HepG2 (cell line): Measurements from ENCODE around the gene SLC9A8. TPM values are rescaled to one million over a fixed set of nuclear protein-coding genes. Genes with fewer than 3 reads are reported as not detected.
A peak's percentile ranks its signal among the peaks of the same experiment; 100 is the strongest.

Experiments
- ARID4A ChIP-seq: sonication (generic); formaldehyde crosslinking; IDR thresholded peaks from 2 replicates; pipeline ENCODE4 v1.5.0; 2020; ENCODE audit warnings: mild to moderate bottlenecking, missing genetic modification reagents, borderline replicate concordance
- ATF3 ChIP-seq: sonication (generic); formaldehyde crosslinking; IDR thresholded peaks from 2 replicates; pipeline ENCODE4 v1.4.0; 2020; ENCODE audit warnings: missing genetic modification reagents
- DPF2 ChIP-seq: sonication (generic); formaldehyde crosslinking; IDR thresholded peaks from 2 replicates; pipeline ENCODE4 v1.4.0; 2020; ENCODE audit warnings: mild to moderate bottlenecking, low read depth, missing genetic modification reagents, borderline replicate concordance
- ELF4 ChIP-seq: sonication (generic); formaldehyde crosslinking; IDR thresholded peaks from 2 replicates; pipeline ENCODE4 v1.5.0; 2020; ENCODE audit warnings: missing genetic modification reagents, mild to moderate bottlenecking, moderate library complexity, borderline replicate concordance
- JUND ChIP-seq: sonication (generic); formaldehyde crosslinking; IDR thresholded peaks from 2 replicates; pipeline ENCODE4 v1.8.0; 2022; ENCODE audit warnings: mild to moderate bottlenecking, missing genetic modification reagents
- KLF15 ChIP-seq: sonication (generic); formaldehyde crosslinking; IDR thresholded peaks from 2 replicates; pipeline ENCODE4 v1.8.1; 2023; ENCODE audit warnings: borderline replicate concordance, mild to moderate bottlenecking, inconsistent platforms, missing genetic modification reagents, mixed read lengths
- MED1 ChIP-seq: sonication (generic); formaldehyde crosslinking; IDR thresholded peaks from 2 replicates; pipeline ENCODE4 v1.4.0; 2020; ENCODE audit warnings: missing genetic modification reagents
- NBN ChIP-seq: fragments of 450-650 bp; conservative IDR thresholded peaks from 2 replicates; pipeline ENCODE4 v1.6.1; 2017
- PBX2 ChIP-seq: IDR thresholded peaks from 2 replicates; pipeline ENCODE4 v1.6.1; 2016; ENCODE audit warnings: control low read depth
- ZHX2 ChIP-seq, 2 experiments: sonication (generic) in 1 of 2; formaldehyde crosslinking in 1 of 2; IDR thresholded peaks; 2 replicates each; pipeline versions ENCODE4 v1.6.1 to v1.9.0; 2014 to 2022; ENCODE audit warnings: antibody characterized with exemption in 1 of 2, borderline replicate concordance in 1 of 2, inconsistent platforms in 1 of 2, low read depth in 1 of 2, missing genetic modification reagents in 1 of 2
- ZNF281 ChIP-seq: sonication (generic); formaldehyde crosslinking; IDR thresholded peaks from 2 replicates; pipeline ENCODE4 v1.4.0; 2020; ENCODE audit warnings: missing genetic modification reagents, borderline replicate concordance
- ZNF562 ChIP-seq: sonication (generic); formaldehyde crosslinking; IDR thresholded peaks from 2 replicates; pipeline ENCODE4 v1.8.0; 2022; ENCODE audit warnings: missing genetic modification reagents, borderline replicate concordance
- ZNF713 ChIP-seq: sonication (generic); formaldehyde crosslinking; IDR thresholded peaks from 2 replicates; pipeline ENCODE4 v1.4.0; 2020; ENCODE audit warnings: mild to moderate bottlenecking, missing genetic modification reagents
- polyA plus RNA-seq, 8 experiments: library from polyadenylated mRNA; depleted of rRNA in 3 of 8; stranded (reverse) in 7 of 8; unstranded in 1 of 8; fragments of >200 nt; fragmentation: Illumina TruSeq in 4 of 8; extraction: Trizol in 4 of 8; gene quantifications; 2 replicates each; pipeline versions ENCODE4 v1.2.1 to v1.2.3, GENCODE V29; 2011 to 2016; ENCODE audit warnings: low read depth in 4 of 8, missing spikeins in 1 of 8, mixed read lengths in 1 of 8; ENCODE audit not compliant: insufficient read depth in 1 of 8
- total RNA-seq, 5 experiments: library from RNA; depleted of rRNA; stranded (reverse); fragments of >200 nt; fragmentation: Illumina TruSeq; extraction: Trizol; gene quantifications; 2 replicates each; pipeline ENCODE4 v1.2.3, GENCODE V29; 2016; ENCODE audit warnings: low read depth in 1 of 5

SLC9A8 gene
- total and polyA plus RNA-seq, 2 of the 13 experiments (the other 11 are each of a cell fraction or from before 2014, with no cell fraction given), result 4.1 to 7.4 TPM

- TF ChIP-seq ZHX2 (IDR thresholded peaks at IDR 0.05; ENCODE audit: low read depth) (no peak), ZHX2 (CRISPR knock-in tag; IDR thresholded peaks at IDR 0.05; ENCODE audit: borderline replicate concordance) (no peak), DPF2 (CRISPR knock-in tag) (peak; percentile 69; the same call in 1 of the 2 replicates), PBX2 (no peak), ARID4A (CRISPR knock-in tag) (peak; percentile 56; the same call in 1 of the 2 replicates), KLF15 (no peak), ELF4 (no peak; the same call in 1 of the 2 replicates), NBN (no peak), ZNF713 (CRISPR knock-in tag) (no peak), JUND (CRISPR knock-in tag) (no peak; the same call in none of the 2 replicates), ATF3 (peak; percentile 90), MED1 (CRISPR knock-in tag) (peak; percentile 51; the same call in 1 of the 2 replicates), ZNF281 (CRISPR knock-in tag) (peak; percentile 46; the same call in 1 of the 2 replicates), ZNF562 (CRISPR knock-in tag) (no peak)
Observed at GRCh38 chr20:49775229-49775693, 37.4 kb upstream of the SLC9A8 start (continued).
